ENCODE data around the gene ATP2C1. TPM values are rescaled to one million over a fixed set of nuclear protein-coding genes. Genes with fewer than 3 reads are reported as not detected.

The ATP2C1 gene
- total and polyA plus RNA-seq, 2 donors (not counting 3 experiments of a cell fraction or from before 2014, with no cell fraction given) = 50.1 to 73.3 TPM

DNA sequence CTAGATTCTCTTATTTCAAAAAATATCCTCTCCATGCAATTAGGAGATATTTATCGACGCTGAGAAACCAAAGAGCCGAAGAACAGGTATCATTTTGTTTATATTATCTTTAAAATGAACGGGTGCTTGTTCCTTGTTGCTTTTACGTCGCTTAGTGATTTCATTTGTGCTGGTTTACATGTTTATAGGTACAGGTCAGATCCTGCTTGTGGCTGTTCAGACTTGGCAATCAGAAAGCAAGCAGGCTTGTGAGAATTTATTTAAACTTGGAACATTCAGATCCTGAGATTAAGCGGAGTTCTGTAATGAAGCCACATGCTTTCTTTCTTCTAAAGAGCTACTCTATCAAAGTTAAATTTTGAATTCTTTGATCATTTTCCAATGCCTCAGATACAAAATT lies 43.0 kb upstream of the ATP2C1 start:
- DNase-seq (ENCODE audit: low read depth, low spot score) (no peak), FAIRE-seq (no peak)
- Histone ChIP-seq H3K9me1 (replicated peaks; ENCODE audit: control insufficient read depth, extremely low read depth, insufficient read depth, low read length) (no peaks in the 10 kb centered on the region), H3K9me3 (replicated peaks; ENCODE audit: control insufficient read depth, insufficient read depth, low read length) (no peaks in the 10 kb centered on the region), H3K4me1 (ENCODE audit: control insufficient read depth, extremely low read depth, insufficient read depth, low read length) (no peaks in the 10 kb centered on the region), H3K4me2 (ENCODE audit: insufficient read depth, low read length) (no peak overlapping the region), H3K36me3 (ENCODE audit: control insufficient read depth in 2 of 2, extremely low read depth in 1 of 2, insufficient read depth in 2 of 2, low read length in 2 of 2) (no peaks in the 10 kb centered on the region), H3K27ac (ENCODE audit: insufficient read depth, low read depth, low read length) (no peak overlapping the region), H2AFZ (ENCODE audit: low read depth, low read length) (no peak overlapping the region), H4K20me1 (replicated peaks; ENCODE audit: control insufficient read depth, extremely low read depth, insufficient read depth, low read length) (no peaks in the 10 kb centered on the region), H3K79me2 (ENCODE audit: control insufficient read depth, insufficient read depth, low read length) (no peaks in the 10 kb centered on the region), H3K9ac (replicated peaks; ENCODE audit: extremely low read depth, insufficient read depth, low read length) (no peak overlapping the region), H3K27me3 (ENCODE audit: control insufficient read depth in 2 of 2, insufficient read depth in 2 of 2, low read length in 2 of 2) (peaks cover 4 to 6% of the 10 kb centered on the region in 2 experiments), H3K4me3 (replicated peaks in 1 of 3; ENCODE audit: insufficient read depth in 1 of 3, low read depth in 1 of 3, low read length in 3 of 3) (no peak overlapping the region)
- intact Hi-C loops (cut with micrococcal nuclease) = no loop called here
- POLR2A ChIA-PET = no interaction called here
- dilution Hi-C loops (cut with MboI; ENCODE audit: extremely low pct_ligation_motif_present, low sequenced_read_pairs) = no loop called here
- BruUV-seq (replicated peaks) = no TSS peak
- no peak for TF ChIP-seq FOS (IDR thresholded peaks at IDR 0.05; ENCODE audit: borderline replicate concordance, insufficient read depth, low read length)
- no peak for TF ChIP-seq MAX (IDR thresholded peaks at IDR 0.05; ENCODE audit: insufficient read depth, insufficient read length)
- TF ChIP-seq CTCF (IDR thresholded peaks at IDR 0.05; ENCODE audit: extremely low read depth in 1 of 2, insufficient read depth in 1 of 2, low read depth in 1 of 2, low read length in 2 of 2) = no peak
- TF ChIP-seq GATA2 (IDR thresholded peaks at IDR 0.05; ENCODE audit: insufficient read depth, insufficient read length, low read depth, low read length) = no peak
- no peak for TF ChIP-seq POLR2AphosphoS5 (IDR thresholded peaks at IDR 0.05; ENCODE audit: insufficient read depth, low read depth, low read length)
- TF ChIP-seq POLR2A (IDR thresholded peaks at IDR 0.05; ENCODE audit: low read depth, low read length) = no peak
- TF ChIP-seq MYC (IDR thresholded peaks at IDR 0.05; ENCODE audit: low read depth, low read length) = no peak
- TF ChIP-seq JUN (IDR thresholded peaks at IDR 0.05; ENCODE audit: borderline replicate concordance, insufficient read depth, insufficient read length, low read depth) = no peak
- CTCF ChIA-PET = no interaction called here

All from endothelial cell of umbilical vein (primary cell).